Parathyroid adenoma (tissue), 2 donors: ENCODE measurements around the gene CDK1.

Source experiments
- H2AFZ ChIP-seq: fragments of 300-600 bp; sonication (generic); one replicate; pipeline ENCODE4 v1.7.0; 2017; ENCODE audit warnings: antibody characterized with exemption, mild to moderate bottlenecking
- H3K27ac ChIP-seq: fragments of 300-600 bp; sonication (generic); one replicate; pipeline ENCODE4 v1.7.0; 2017
- H3K27me3 ChIP-seq: fragments of 300-600 bp; sonication (generic); one replicate; pipeline ENCODE4 v1.7.0; 2017; ENCODE audit warnings: low read length; ENCODE audit not compliant: control insufficient read depth, insufficient read depth
- H3K36me3 ChIP-seq: fragments of 300-600 bp; sonication (generic); one replicate; pipeline ENCODE4 v1.7.0; 2017; ENCODE audit warnings: low read length; ENCODE audit not compliant: control insufficient read depth, insufficient read depth
- H3K4me1 ChIP-seq: fragments of 300-600 bp; sonication (generic); one replicate; pipeline ENCODE4 v1.7.0; 2017; ENCODE audit warnings: control low read depth
- H3K4me2 ChIP-seq: fragments of 300-600 bp; sonication (generic); one replicate; pipeline ENCODE4 v1.7.0; 2017; ENCODE audit warnings: low read length
- H3K4me3 ChIP-seq: fragments of 300-600 bp; sonication (generic); one replicate; pipeline ENCODE4 v1.7.0; 2017; ENCODE audit warnings: low read depth, low read length
- H3K79me2 ChIP-seq: fragments of 300-600 bp; sonication (generic); one replicate; pipeline ENCODE4 v1.7.0; 2017; ENCODE audit warnings: control low read depth
- H3K9ac ChIP-seq: fragments of 300-600 bp; sonication (generic); one replicate; pipeline ENCODE4 v1.7.0; 2017; ENCODE audit warnings: mild to moderate bottlenecking
- H3K9me3 ChIP-seq: fragments of 300-600 bp; sonication (generic); one replicate; pipeline ENCODE4 v1.7.0; 2017; ENCODE audit warnings: low read length; ENCODE audit not compliant: control insufficient read depth
- CTCF ChIP-seq: fragments of 300-600 bp; sonication (generic); IDR thresholded peaks from one replicate; pipeline ENCODE4 v1.7.0; 2017; ENCODE audit warnings: antibody characterized with exemption, mild to moderate bottlenecking
- donor health status: primary hyperparathyroidism.

CDK1 gene

GRCh38 chr10:60737242-60737641 is 41.0 kb upstream of the CDK1 start:
- H3K4me3 ChIP-seq, result no peak overlapping the region
- H3K9me3 ChIP-seq, result no peaks in the 10 kb centered on the region
- H3K36me3 ChIP-seq, result no peaks in the 10 kb centered on the region
- H3K9ac ChIP-seq, result no peak overlapping the region
- no peaks in the 10 kb centered on the region for H3K27me3 ChIP-seq
- H3K79me2 ChIP-seq, result no peaks in the 10 kb centered on the region
- no peak overlapping the region for H2AFZ ChIP-seq
- H3K27ac ChIP-seq, result no peak overlapping the region
- H3K4me2 ChIP-seq, result no peak overlapping the region
- no peaks in the 10 kb centered on the region for H3K4me1 ChIP-seq
- no peak for TF ChIP-seq CTCF

- no peaks in the 10 kb centered on the region for H3K79me2 ChIP-seq
- no peak overlapping the region for H3K4me3 ChIP-seq
- H3K27me3 ChIP-seq, result no peaks in the 10 kb centered on the region
- H3K9me3 ChIP-seq, result no peaks in the 10 kb centered on the region
- H3K4me1 ChIP-seq, result no peaks in the 10 kb centered on the region
- no peak for TF ChIP-seq CTCF
- H3K9ac ChIP-seq, result no peak overlapping the region
- H2AFZ ChIP-seq, result no peak overlapping the region
- no peaks in the 10 kb centered on the region for H3K36me3 ChIP-seq
- H3K4me2 ChIP-seq, result no peak overlapping the region
- no peak overlapping the region for H3K27ac ChIP-seq
These were observed 38.7 kb upstream of the CDK1 start for GRCh38 chr10:60739558-60739957.

- Histone ChIP-seq H3K4me3 (no peak overlapping the region), H2AFZ (no peak overlapping the region), H3K4me1 (no peaks in the 10 kb centered on the region), H3K27ac (no peak overlapping the region), H3K79me2 (no peaks in the 10 kb centered on the region), H3K4me2 (no peak overlapping the region), H3K36me3 (no peaks in the 10 kb centered on the region), H3K9me3 (no peaks in the 10 kb centered on the region), H3K27me3 (no peaks in the 10 kb centered on the region), H3K9ac (no peak overlapping the region)
- no peak for TF ChIP-seq CTCF
These were observed 35.8 kb upstream of the CDK1 start for GRCh38 chr10:60742512-60742911.

GRCh38 chr10:60747817-60748469 is 30.3 kb upstream of the CDK1 start:
- H3K27me3 ChIP-seq, result no peaks in the 10 kb centered on the region
- no peaks in the 10 kb centered on the region for H3K9me3 ChIP-seq
- no peak overlapping the region for H3K4me2 ChIP-seq
- H2AFZ ChIP-seq, result no peak overlapping the region
- no peak overlapping the region for H3K9ac ChIP-seq
- H3K27ac ChIP-seq, result no peak overlapping the region
- H3K36me3 ChIP-seq, result no peaks in the 10 kb centered on the region
- no peak overlapping the region for H3K4me3 ChIP-seq
- TF ChIP-seq CTCF, result no peak
- H3K4me1 ChIP-seq, result no peaks in the 10 kb centered on the region
- H3K79me2 ChIP-seq, result no peaks in the 10 kb centered on the region

GRCh38 chr10:60753152-60753551 is 25.1 kb upstream of the CDK1 start:
- H3K4me1 ChIP-seq, result no peaks in the 10 kb centered on the region
- H3K27ac ChIP-seq, result no peak overlapping the region
- H3K79me2 ChIP-seq, result no peaks in the 10 kb centered on the region
- no peak overlapping the region for H3K4me2 ChIP-seq
- TF ChIP-seq CTCF, result no peak
- no peaks in the 10 kb centered on the region for H3K36me3 ChIP-seq
- H2AFZ ChIP-seq, result no peak overlapping the region
- no peaks in the 10 kb centered on the region for H3K9me3 ChIP-seq
- no peaks in the 10 kb centered on the region for H3K27me3 ChIP-seq
- H3K9ac ChIP-seq, result no peak overlapping the region
- H3K4me3 ChIP-seq, result no peak overlapping the region
